Cardiac muscle cell (in vitro differentiated cells and primary cell): ENCODE results near the gene PSMD1. TPM values are rescaled to one million over a fixed set of nuclear protein-coding genes. Genes with fewer than 3 reads are reported as not detected.
A peak's percentile ranks its signal among the peaks of the same experiment; 100 is the strongest.

Experiments
- DNase-seq, 2 donors: peaks; one replicate each; pipeline versions ENCODE4 v3.0.0 to v3.0.0-alpha.2; 2010 to 2017; ENCODE audit warnings: low read depth in 1 of 2, low spot score in 1 of 2
- H3K27ac ChIP-seq: fragments of 200-600 bp; sonication (generic); 2 replicates; pipeline ENCODE4 v1.5.1; 2016
- H3K27me3 ChIP-seq: fragments of 200-600 bp; sonication (generic); 2 replicates; pipeline ENCODE4 v1.6.0; 2016; ENCODE audit warnings: control low read depth
- H3K36me3 ChIP-seq: fragments of 200-600 bp; sonication (generic); 2 replicates; pipeline ENCODE4 v1.5.1; 2016; ENCODE audit warnings: control low read depth
- H3K4me1 ChIP-seq: fragments of 200-600 bp; sonication (generic); 2 replicates; pipeline ENCODE4 v1.8.1; 2017; ENCODE audit warnings: low read depth, mild to moderate bottlenecking, mixed run types
- H3K4me3 ChIP-seq: fragments of 200-600 bp; sonication (generic); 2 replicates; pipeline ENCODE4 v1.5.1; 2016; ENCODE audit warnings: mild to moderate bottlenecking
- H3K9me3 ChIP-seq: fragments of 200-600 bp; sonication (generic); 2 replicates; pipeline ENCODE4 v1.5.1; 2017; ENCODE audit warnings: low read depth, mild to moderate bottlenecking, control low read depth
- polyA plus RNA-seq: library from polyadenylated mRNA; unstranded; fragments of >200 nt; fragmentation: Nextera tagmentation; extraction: Ambion mirVana; gene quantifications from 2 replicates; pipeline ENCODE4 v1.2.1, GENCODE V29; 2016
- total RNA-seq: library from RNA; depleted of rRNA; stranded (reverse); fragments of >200 nt; gene quantifications from 2 replicates; pipeline ENCODE4 v1.2.3, GENCODE V29; 2016
- TF ChIP-seq, protein P1 (sequence below): IDR thresholded peaks from 2 replicates; pipeline ENCODE4 v1.5.1; 2012; ENCODE audit warnings: low read depth, mild to moderate bottlenecking, low read length

Gene PSMD1
- total and polyA plus RNA-seq, 2 experiments from 2014 or later = 122 to 133 TPM

DNA sequence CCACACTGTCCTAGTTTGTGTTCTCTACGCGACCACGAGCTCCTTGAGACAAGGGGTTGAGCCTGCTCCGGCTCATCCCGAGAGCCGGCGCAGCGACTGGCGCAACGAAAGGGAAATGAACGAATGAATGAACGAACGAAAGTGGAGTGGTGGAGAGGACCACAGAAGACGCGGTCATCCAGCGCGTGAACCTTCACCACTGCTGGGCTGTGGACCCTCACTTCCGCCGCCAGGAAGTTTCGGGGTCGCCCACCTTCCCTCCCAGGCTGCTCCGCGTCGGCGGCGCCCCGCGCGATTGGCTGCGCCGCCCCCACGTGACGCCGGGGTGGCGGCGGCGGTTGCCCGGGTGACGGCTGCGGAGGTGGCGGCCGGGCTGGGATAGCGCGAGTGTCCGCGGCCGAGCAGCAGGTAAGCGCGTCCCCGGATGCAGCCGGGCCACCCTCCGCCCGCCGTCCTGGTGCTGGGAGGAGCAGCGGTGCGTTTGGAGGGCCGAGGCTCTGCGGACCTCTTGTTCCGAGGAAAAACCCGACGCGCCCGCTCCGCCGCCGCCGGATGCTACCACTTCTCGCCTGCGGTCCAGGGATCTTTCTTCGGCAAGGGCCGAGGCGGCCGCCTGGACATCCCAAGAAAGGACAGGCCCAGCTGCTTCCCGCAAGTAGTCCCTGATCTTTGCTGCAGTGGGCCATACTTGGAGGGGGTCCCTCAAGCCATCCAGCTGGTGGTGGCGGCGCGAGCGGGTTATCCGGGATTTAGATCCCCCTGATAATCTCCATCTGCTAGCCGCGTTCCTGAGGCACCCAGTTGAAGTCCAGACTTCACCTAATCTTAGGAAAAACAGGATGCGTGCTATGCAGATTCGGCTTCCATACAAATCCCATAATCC lies 141.9 kb downstream of the PSMD1 start, which contains the start of gene ARMC9:
Gene ARMC9 (plus strand): TSS at position 341 of the 883 bp plus-strand sequence. CDS start 7,608 bp downstream, outside the sequence.
- TF ChIP-seq, protein P1, sequence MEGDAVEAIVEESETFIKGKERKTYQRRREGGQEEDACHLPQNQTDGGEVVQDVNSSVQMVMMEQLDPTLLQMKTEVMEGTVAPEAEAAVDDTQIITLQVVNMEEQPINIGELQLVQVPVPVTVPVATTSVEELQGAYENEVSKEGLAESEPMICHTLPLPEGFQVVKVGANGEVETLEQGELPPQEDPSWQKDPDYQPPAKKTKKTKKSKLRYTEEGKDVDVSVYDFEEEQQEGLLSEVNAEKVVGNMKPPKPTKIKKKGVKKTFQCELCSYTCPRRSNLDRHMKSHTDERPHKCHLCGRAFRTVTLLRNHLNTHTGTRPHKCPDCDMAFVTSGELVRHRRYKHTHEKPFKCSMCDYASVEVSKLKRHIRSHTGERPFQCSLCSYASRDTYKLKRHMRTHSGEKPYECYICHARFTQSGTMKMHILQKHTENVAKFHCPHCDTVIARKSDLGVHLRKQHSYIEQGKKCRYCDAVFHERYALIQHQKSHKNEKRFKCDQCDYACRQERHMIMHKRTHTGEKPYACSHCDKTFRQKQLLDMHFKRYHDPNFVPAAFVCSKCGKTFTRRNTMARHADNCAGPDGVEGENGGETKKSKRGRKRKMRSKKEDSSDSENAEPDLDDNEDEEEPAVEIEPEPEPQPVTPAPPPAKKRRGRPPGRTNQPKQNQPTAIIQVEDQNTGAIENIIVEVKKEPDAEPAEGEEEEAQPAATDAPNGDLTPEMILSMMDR = no peak
- H3K4me1 ChIP-seq = peaks cover 7% of the 10 kb centered on the region
- no peaks in the 10 kb centered on the region for H3K9me3 ChIP-seq
- peak; percentile 69 to 89 for DNase-seq
- H3K36me3 ChIP-seq = no peaks in the 10 kb centered on the region
- H3K27ac ChIP-seq = peak within 1 kb of the TSS; percentile 46
- peak within 1 kb of the TSS; percentile 82 for H3K4me3 ChIP-seq
- H3K27me3 ChIP-seq = no peaks in the 10 kb centered on the region

- Histone ChIP-seq H3K9me3 (no peaks in the 10 kb centered on the region), H3K4me1 (peaks cover 7% of the 10 kb centered on the region), H3K4me3 (peak overlapping the region; percentile 82), H3K27ac (peak overlapping the region; percentile 46), H3K27me3 (no peaks in the 10 kb centered on the region), H3K36me3 (no peaks in the 10 kb centered on the region)
- DNase-seq = peak in 1 of 2 donors; percentile 35
- TF ChIP-seq, protein P1 = no peak
Observed at GRCh38 chr2:231199219-231199618, 142.6 kb downstream of the PSMD1 start.

DNA sequence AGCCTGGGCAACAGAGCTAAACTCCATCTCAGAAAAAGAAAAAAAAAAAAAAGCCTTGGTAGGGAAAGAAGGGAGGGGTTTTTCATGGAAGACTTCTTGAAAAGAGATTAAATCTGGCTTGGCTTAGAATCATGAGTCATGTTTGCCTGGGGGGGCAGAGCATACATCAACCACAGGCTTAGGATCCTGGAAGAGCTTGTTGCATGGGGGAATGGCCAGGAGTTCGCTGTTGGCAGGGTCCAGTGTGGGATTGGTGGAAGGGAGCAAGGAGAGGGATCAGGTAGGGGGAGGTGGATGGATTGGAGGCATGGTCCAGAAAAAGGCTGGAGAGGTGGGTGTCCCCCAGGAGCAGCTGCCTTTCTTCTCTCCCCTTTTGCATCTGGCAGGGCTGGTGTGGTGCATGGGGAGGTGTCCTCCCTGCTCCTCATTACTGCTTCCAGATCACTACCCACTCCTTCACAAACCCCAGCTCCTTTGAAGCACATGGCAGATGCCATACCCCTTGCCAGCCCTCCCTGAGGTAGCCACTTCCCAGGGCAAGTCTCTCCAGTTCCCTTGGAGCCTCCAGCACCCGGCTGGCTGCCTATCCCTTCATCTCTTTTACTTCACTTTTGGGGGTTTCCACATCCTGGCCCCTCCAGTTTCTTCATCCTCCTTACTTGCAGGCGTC lies 144.3 kb downstream of the PSMD1 start:
- Histone ChIP-seq H3K27ac (no peak overlapping the region), H3K27me3 (no peaks in the 10 kb centered on the region), H3K36me3 (no peaks in the 10 kb centered on the region), H3K9me3 (no peaks in the 10 kb centered on the region), H3K4me3 (no peak overlapping the region), H3K4me1 (peaks cover 7% of the 10 kb centered on the region)
- DNase-seq = peak in 1 of 2 donors; percentile 50
- TF ChIP-seq, protein P1 = no peak

- H3K27ac ChIP-seq = no peak overlapping the region
- H3K4me1 ChIP-seq = peaks cover 7% of the 10 kb centered on the region
- no peaks in the 10 kb centered on the region for H3K36me3 ChIP-seq
- no peak overlapping the region for H3K4me3 ChIP-seq
- no peaks in the 10 kb centered on the region for H3K9me3 ChIP-seq
- DNase-seq = no peak
- H3K27me3 ChIP-seq = no peaks in the 10 kb centered on the region
- TF ChIP-seq, protein P1 = no peak
Observed at GRCh38 chr2:231201475-231201814, 144.8 kb downstream of the PSMD1 start.

DNA sequence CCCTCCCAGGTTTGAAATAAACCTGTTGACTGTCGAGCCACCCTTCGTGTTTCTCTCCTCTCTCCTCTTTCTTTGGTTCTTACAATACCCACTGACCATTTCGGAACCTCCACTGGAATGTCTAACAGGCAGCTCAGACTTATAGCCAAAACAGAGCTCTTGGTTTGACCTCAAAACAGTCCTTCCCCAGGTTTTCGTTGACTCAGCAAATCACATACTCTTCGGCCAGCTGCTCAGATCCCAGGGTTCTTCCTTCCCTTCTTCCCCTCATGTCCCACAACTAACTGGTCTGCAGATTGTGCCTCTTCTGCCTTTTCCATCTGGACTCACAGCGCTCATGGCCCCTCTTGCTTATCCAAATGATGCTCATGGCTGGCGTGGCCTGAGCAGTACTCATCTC lies 146.4 kb downstream of the PSMD1 start:
- Histone ChIP-seq H3K27me3 (no peaks in the 10 kb centered on the region), H3K27ac (no peak overlapping the region), H3K4me3 (no peak overlapping the region), H3K36me3 (no peaks in the 10 kb centered on the region), H3K9me3 (no peaks in the 10 kb centered on the region), H3K4me1 (peaks cover 7% of the 10 kb centered on the region)
- DNase-seq = no peak
- TF ChIP-seq, protein P1 = no peak
